ENCODE measurements around the gene LRBA. TPM values are rescaled to one million over a fixed set of nuclear protein-coding genes. Genes with fewer than 3 reads are reported as not detected.
A peak's percentile ranks its signal among the peaks of the same experiment; 100 is the strongest.
"Not testable (repeated sequence)": the region's sequence is repeated elsewhere in the genome, so short reads cannot be mapped to it uniquely, and the experiment has no call there.

Gene LRBA
- total RNA-seq, 1 donor, result 38.4 TPM

DNA sequence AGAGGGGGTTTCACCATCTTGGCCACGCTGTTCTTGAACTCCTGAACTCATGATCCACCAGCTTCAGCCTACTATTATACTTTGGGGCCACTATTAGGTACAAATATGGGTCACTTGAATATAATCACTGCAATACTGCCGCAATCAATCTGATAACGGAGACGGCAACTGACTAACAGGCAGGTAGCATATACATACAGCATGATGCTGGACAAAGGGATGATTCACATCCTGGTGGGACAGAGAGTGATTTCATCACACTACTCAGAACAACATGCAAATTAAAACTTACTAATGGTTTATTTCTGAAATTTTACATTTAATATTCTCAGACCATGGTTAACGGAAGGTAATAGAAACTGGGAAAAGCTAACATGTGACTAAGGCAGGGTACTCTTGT is 10.9 kb downstream of the LRBA start:
- DNase-seq (ENCODE audit: low read depth), result peak; percentile 39
- no peak overlapping the region for H3K4me3 ChIP-seq (ENCODE audit: low read depth, low read length)
- no peak for TF ChIP-seq CTCF (IDR thresholded peaks at IDR 0.05; ENCODE audit: insufficient read depth, low read depth, low read length)

GRCh38 chr4:151000747-151001429 is 14.2 kb downstream of the LRBA start:
- no peak for TF ChIP-seq CTCF (IDR thresholded peaks at IDR 0.05; ENCODE audit: insufficient read depth, low read depth, low read length)
- no peak for DNase-seq (ENCODE audit: low read depth)

DNA sequence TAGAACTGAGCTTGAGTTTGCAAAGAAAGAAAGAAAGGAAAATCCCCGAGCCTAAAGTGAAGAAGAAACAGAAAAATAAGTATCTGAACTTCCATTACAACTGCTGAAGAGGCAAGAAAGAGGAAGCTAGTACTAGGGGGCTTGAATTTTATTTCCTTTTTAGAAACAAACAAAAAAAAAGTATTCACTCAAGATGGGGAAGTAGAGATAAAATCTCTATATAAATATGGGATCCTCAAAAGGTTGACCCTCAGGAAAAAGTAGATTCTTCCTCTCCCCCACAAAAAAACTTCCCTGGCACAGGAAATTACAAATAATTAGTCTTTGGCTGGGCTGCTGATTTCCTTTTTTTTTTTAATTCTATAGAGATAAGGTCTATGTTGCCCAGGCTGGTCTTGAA is 16.0 kb downstream of the LRBA start:
- no peak overlapping the region for H3K4me3 ChIP-seq (ENCODE audit: low read depth, low read length)
- no peak for TF ChIP-seq CTCF (IDR thresholded peaks at IDR 0.05; ENCODE audit: insufficient read depth, low read depth, low read length)
- no peak for DNase-seq (ENCODE audit: low read depth)

More at GRCh38 chr4:151000747-151001429, 14.2 kb downstream of the LRBA start:
- no peak overlapping the region for H3K4me3 ChIP-seq (ENCODE audit: low read depth, low read length)

GRCh38 chr4:150997141-150997540 is 17.9 kb downstream of the LRBA start:
- TF ChIP-seq CTCF (IDR thresholded peaks at IDR 0.05; ENCODE audit: insufficient read depth, low read depth, low read length), result no peak
- DNase-seq (ENCODE audit: low read depth), result no peak
- H3K4me3 ChIP-seq (ENCODE audit: low read depth, low read length), result no peak overlapping the region

- TF ChIP-seq CTCF (IDR thresholded peaks at IDR 0.05; ENCODE audit: insufficient read depth, low read depth, low read length), result no peak
- no peak overlapping the region for H3K4me3 ChIP-seq (ENCODE audit: low read depth, low read length)
- DNase-seq (ENCODE audit: low read depth), result no peak
Measured at GRCh38 chr4:150994721-150995120, 20.4 kb downstream of the LRBA start.

GRCh38 chr4:150993577-150993976 is 21.5 kb downstream of the LRBA start:
- DNase-seq (ENCODE audit: low read depth); H3K4me3 ChIP-seq (ENCODE audit: low read depth, low read length): not testable (repeated sequence)

GRCh38 chr4:150990993-150991392 is 24.1 kb downstream of the LRBA start:
- H3K4me3 ChIP-seq (ENCODE audit: low read depth, low read length), result no peak overlapping the region
- DNase-seq (ENCODE audit: low read depth), result no peak
- TF ChIP-seq CTCF (IDR thresholded peaks at IDR 0.05; ENCODE audit: insufficient read depth, low read depth, low read length), result no peak

Measured in fibroblast of villous mesenchyme (primary cell).